GM21825 (cell line): ENCODE measurements around the gene MMP26.

Source experiments
- ATAC-seq: cut with Tn5 transposase; IDR thresholded peaks from one replicate; pipeline ENCODE4 v1.9.1; 2021; ENCODE audit warnings: mild to moderate bottlenecking, moderate library complexity; ENCODE audit not compliant: unreplicated experiment

Gene MMP26

DNA sequence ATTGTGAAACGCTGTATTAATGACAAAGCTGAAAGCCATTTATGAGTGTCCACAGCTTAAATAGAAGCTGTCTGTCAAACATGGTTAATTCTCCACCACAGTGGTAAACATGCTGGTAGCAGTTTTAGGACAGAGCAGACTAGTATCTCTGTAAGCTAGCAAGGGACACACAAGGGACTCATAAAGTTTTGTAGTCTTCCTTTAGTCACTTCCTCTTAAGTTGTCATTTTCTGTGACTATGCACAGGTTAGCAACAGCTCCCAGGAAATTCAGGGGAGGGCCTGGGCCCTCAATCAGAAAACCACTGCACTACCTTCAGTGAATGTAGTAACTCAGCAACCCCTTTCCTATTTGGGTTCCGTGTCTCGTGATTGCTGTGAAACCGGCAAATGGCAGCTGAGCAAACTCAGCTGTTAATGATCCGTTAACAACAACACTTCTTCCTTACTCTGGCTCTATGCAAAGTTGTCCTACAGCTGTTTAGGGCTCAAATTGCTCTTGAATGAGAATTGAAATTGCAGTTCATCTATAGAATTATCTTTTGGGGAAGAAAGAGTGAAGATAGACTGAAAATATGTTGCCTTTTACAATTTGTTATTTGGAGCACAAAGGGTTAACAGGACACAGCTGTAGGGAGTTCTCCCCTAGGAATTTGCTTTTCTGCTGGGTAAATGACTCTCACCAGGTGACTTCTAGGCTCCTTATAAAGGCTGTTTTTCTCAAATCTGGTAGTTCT, at the start of gene MMP26:
TSS of gene MMP26 (plus strand) at position 731 of the 736 bp plus-strand sequence.
- ATAC-seq = no peak

DNA sequence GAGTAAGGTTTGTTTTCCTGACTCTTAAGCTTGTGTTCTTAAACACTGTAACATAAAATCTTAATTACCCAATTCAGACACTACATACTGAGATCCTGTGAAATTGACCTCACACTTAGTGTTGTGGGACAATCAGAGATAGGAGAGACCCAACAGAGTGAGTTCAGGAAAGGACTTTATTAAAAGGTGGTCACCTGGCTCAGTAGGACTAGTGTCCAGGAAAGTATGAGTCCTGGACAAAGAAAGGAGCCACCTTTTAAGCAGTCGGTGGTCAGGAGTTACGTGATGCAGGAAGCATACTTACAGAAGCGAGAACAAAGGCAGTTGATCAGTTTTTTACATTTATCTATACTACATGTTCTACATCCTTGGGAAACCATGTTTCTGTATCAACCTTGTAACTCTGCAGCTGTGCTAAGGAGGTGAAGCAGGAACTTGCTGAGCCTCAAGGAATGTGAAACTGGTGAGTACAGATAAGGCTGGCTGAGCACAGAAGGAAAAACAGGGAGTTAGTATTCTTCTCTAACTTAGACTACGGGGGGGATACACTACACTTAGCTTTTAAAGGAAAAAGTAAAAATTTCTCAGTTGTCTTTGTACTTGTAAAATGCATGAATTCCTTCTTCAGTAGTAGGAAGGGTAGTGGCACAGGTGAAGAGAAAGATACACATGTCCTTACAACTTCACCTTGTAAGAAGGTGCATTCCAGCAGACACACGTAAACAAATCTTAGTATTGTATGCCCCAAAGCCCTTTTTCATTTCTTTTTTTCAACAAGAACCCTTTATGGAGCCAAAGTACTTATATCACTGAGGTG, 45.7 kb upstream of the MMP26 start:
- ATAC-seq = no peak

DNA sequence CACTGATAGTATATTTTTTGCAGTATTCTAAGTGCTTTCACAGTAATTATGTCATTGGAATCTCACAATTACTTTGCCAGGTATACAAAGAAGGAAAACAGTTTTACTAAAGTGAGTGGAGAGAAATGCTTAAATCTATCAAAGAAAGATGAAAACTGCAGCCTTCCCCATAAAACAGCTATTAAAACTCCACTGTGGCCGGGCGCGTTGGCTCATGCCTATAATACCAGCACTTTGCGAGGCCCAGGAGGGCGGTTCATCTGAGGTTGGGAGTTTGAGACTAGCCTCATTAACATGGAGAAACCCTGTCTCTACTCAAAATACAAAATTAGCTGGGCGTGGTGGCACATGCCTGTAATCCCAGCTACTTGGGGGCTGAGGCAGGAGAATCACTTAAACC, 41.7 kb upstream of the MMP26 start:
- no peak for ATAC-seq

DNA sequence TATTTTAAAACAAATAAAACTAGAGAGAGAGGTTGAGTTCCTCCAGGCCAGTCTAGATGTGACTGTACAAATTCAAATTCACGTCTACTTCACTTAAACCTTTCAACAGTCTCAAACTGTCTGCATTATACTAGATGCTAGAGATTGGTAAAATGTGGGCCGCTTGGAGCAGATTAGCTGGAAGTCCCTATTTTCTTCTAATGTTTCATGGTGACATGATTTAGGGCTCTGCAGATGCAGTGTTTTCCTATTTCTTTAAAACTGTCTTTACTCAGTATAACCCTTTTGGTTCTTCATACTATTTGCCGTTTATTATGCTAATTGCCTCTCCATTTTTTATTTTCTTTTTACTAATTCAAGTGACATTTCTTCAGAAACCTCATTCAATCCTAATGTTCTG, 40.4 kb upstream of the MMP26 start:
- no peak for ATAC-seq

DNA sequence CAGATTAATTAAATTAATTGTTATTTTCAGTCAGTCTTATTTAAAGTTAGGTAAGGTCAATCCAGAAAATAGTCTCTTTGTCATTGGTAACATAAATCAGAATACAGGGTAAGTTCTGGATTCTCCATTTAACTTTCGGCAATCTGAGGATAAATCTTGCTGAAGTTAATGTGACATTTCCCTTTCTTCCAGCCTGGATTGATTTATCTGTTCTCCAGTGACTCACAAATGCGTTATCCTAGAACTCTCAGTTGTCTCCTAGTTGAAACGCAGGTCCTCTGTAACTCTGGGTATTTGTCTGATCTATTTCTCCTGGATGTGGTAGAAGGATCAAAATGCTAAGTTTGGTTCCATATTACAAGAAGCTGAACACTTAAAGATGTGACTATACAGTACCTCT, 39.8 kb upstream of the MMP26 start:
- ATAC-seq = no peak

DNA sequence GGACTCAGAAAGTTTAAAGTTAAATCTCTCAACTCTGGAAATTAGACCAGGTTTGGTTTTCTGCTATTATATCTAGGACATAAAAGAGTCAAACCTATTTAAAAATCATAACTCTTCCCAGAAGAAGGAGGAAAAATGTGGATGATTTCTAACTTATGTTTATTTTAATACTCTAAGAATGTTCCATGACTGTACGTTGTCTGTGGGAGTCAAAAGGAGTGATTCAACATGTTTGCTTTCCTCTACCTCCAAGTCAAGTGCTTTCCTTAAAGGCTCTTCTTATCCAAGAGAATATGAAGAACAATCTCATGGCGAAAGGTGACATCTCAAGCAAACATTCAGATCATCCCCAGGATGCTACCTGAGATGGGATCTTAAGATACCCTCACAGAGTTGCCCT, 39.2 kb upstream of the MMP26 start:
- ATAC-seq = no peak

DNA sequence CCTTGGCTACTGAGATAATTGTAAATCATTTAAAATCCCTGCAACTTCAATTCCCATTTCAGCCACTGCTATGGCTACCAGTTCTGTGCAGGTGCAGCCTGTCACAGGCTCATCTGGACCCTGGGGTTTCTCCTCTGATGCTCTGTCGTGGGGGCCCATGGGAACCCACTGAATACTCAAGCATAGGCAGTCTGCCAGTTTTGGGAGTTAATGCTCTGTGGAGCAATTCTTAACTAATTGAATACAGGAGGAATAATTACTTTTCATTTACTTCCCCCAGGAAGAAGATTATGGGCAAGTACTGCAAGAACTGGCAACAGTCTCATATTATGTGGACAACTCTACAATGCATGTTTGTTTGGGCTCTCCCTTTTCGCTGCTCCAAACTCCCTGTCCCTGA, 32.8 kb upstream of the MMP26 start:
- ATAC-seq = no peak

DNA sequence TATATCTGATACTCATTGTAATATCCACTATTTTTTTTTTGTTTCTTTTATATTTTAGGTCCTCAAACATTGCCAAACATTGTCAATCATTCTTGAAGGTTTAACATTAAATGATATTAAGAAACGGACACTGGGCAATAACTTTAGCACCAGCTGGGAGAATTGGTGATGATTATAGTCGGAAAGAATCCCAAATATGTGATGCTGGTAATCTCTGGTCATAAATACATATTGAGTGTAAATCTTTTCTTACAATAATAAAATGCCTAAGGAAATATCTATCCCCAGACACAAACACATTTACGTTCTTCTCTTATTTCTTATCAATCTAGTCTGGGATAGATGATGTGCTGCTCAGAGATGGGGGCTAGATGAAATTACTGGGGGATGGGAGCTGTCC, 32.1 kb upstream of the MMP26 start:
- ATAC-seq = no peak

DNA sequence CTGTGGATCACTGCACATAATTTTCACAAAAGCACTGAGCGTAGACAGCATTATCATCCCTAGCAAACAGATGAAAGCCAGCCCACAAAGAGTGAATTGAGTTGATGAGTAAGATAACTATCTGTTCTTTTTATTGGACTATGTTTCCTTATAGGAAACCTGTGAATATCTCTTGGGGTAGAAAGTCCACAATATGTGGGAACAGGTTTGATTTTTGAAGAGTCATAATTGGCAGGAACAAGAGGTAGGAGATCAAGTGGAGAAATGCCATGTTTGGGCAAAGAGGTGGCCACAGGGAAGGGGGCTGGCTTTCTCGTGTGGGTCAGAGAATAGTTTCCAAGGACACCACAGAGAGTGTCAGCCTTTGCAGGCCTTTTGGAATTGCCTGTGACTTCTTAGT, 30.8 kb upstream of the MMP26 start:
- ATAC-seq = no peak

DNA sequence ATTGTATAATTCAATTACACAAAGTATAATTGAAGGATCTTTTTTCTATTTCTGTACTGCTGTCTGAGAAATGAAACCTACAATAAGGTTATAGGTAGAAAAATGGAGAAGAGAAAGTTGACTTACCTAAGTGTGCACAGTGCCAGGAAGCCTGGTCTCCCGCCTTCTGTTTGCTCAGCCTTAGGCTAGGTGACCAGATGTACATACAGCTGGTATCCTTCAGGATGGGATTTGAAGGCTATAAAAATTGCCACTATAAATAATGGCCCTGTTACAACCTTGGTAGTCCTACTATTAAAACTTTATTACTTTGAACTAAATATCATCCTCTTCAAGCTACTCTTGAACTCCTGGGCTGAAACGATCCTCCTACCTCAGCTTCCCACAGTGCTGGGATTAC, 26.6 kb upstream of the MMP26 start:
- no peak for ATAC-seq

DNA sequence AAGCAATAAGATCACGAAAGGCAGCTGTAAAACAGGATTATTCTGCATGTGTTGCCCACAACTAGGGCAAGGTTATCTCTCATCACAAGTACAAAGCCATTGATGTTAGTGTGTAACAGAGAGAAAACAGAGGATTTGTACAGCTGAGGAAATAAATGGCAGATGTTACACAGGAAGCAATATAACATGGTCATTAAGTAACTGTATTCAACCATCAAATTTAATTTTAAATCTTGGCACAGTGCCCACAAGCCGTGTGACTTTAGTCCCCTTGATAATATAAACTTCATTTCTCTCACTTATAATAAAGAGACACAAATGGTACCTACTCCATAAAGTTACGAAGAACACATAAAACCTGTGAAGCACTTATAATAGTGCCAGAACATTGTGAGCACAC, 24.2 kb upstream of the MMP26 start:
- ATAC-seq = no peak

DNA sequence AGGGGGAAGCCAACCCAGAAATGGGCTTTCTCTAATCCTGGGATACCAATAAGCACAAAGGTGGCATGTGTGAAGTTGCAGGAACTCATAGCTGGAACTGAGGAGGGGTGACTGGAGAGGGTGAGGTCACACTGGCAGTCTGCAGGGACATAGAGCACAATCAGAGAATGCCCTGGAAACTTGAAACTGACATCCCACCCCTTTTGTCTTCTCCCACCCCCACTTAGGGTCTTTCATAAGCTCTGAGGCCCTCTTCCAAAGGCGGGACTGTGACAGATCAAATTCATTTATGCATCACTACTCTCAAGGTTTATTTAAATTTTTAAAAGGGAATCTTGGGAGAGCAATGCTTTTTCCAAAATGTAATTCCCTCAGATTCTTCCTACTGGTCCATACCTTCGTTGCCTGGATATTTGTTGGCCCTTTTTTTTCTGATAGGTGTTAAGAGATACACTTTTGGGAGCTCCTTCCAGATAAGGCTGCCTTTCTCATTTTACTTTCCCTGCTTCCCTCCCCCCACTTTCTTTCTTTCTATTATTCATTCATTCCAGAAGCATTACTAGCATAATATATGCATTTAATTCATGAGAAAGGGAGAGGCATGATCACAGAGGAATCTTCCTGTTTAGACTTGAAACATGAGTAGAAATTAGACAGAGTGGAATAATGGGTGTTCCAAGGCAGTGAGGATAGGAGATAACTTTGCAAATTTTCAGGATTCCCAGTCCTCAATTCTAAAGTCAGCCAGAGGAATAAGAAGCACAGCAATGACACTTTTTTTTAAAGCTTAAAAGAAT, 21.8 kb upstream of the MMP26 start:
- ATAC-seq = no peak

DNA sequence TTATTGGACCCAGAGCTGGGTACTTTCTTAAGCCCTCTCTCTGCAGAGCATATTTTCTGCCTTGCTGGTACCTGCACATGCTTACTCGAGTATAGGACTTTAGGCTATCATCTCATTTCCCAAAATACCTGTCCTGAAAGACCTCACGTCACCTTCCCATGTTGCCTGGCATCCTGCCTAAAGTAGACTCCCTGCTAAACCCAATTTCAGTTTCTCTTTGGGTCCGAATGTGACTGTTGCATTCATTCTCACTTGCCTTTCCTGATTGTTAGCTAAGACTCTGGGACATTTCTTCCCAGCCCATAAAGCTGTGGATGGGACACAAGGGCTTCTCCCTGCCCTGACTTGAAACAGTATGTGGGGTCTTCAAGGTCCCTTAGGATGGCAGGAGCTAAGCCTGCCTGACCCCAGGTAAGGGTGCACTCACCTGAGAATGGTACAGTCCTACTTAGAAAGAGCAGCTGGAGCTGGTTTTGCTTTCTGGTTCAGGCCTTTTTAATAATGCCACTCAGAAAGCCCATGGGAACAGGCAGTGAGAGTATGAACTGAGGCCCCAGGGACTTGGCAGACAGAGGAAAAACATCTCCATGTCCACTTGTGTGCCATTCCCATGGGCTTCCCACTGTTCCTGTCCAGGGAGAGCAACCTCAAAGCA, 19.8 kb upstream of the MMP26 start:
- ATAC-seq = no peak

DNA sequence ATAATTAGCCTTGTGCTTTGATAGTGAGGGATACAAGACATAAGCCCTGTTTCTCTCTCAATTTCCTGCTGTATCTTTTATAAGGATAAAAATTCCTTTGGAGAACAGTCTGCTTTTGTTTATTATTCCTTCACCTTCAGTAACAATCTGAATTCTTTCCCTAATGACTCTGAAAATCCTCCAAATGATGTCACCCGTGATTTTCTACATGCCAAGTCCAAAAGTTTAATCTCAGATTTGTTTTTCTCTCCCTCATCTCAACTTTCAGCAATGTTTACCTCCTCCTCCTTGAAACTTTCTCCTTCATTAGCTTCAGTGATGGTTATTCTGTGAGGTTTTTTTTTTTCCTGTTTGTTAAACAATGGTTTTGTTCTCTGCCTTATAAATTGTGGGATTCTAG, 9.1 kb upstream of the MMP26 start:
- no peak for ATAC-seq

DNA sequence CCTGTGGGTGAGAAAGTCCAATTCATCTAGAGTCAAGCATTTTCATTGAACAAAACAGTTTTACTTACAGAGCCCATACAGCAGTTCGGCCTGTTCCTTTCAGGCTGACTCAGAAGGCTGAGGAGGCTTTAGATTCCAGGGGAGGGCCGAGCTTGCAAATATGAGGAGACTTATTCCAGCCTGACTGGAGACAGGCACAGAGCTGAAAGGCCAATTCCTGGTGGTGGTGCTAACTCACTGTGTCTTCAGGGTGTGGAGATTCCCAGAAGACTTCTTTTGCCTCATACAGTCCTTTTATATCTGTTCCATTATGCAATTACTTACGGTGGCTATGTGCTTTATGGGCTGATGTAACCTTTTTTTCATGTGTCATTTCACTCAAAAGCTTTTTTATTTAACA, 7.0 kb upstream of the MMP26 start, which contains the start of gene OR51E2:
TSS of gene OR51E2 (minus strand) at position 269 of the 400 bp plus-strand sequence. CDS start 15,142 bp downstream, outside the sequence.
- ATAC-seq = no peak

DNA sequence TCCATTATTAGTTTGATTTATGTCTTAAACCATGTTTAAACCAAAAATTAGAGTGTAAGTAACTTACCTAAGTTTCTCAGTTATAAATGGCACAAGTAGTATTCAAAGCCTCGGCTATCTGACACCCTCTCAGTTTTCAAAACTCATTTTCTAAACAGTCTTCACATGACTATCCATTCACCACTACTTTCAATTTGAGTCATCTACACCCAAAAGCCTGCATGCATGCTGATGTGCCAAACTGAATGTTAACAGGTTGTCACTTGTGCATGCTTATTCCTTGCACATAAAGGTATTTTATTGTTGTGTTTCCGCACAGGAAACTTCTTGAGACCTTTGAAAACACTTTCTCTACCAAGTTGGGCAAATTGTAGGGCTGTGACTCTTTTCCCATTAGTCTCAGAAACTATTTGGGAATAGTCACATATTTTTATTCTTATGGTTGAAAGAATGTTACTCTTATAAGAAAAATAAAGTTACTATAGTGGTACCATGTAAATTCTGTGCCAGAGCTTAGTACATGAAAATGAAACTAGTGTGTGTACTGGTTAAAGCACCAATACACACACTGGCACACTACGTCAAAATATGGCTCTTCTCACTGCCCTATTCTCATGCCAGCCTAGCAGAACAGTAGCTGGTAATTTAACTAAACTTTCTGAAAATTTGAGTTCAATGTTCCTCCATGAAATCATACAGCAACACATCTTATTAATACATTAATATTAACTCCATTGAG, 4.7 kb upstream of the MMP26 start:
- peak; percentile 91 for ATAC-seq

DNA sequence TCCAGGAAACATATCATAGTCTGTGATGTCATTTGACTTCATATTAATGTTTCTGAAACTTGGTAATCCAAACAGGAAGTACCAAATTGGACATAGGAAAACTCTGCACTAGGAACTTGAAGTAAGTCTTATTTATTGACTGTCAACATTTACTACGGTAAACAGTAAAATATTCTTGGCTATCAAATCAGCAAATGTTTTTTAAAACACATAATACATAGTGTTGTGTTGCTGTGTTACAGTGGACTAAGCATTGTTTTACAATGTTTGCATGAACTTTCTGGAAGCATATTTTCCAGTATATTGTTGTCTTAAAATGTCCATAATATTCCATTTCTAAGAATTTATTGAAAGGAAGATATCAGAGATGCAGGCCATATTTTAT, 4.2 kb upstream of the MMP26 start:
- no peak for ATAC-seq

DNA sequence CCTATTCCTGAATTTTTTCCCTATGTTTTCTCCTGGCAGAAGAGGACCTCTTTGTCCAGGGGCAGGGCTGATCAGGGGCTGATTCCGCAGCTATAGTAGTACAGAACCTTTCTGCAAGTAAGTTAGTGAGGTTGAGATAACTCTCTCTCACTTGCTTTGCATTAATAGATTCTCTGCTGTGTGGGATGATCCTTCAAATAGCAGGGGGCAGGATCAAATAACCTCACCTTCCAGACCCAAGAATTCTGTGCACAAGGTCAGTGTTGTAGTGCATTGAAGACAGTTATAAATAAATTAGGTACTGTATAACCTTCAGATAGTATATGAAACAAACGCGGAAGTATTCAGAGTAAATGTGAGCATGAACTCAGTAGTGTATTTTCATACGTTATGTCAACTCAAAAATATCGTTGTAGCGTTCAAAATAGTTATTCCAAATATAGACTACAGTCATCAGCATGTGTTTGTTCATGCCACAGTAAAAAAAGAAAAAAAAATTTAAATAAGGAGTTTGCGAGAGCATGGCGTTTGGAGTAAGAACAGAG, 278 bp downstream of the MMP26 start:
- no peak for ATAC-seq

DNA sequence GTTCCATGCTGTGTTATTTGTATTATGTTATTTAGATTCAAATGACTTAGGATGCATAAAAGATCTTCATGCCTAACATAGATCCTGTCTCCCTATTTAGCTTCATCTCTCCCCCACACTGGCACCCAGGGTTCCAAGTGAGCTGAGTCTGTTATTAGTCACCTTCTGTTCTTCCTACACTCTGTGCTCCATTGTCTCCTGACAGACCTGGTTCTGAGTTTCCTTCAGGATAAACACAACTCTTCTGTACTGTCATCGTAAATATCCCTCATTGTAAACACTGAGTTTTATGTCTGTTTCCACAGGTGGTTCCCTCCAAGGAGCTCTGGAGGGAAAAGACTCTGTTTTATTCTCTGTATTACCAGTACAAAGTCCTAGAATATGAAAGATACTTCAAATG, 8.7 kb downstream of the MMP26 start:
- ATAC-seq = no peak

DNA sequence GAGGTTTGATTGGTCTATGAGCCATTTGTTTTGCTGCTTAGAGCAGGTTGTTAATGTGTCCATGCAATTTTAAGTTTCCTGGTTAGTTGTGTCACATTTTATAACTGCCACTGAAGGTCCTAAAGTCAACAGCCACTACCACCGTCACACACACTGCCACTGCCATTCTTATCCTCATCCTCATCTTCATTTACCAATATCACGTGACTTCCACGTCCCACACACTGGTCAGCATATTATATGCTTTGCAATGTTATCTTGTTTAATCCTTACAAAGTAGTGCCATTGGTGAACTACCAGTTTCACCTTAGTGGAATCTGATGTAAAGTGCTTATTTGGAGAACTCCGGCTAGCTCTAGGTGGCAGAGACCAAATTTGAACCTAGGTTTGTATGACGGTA, 9.7 kb downstream of the MMP26 start:
- ATAC-seq = no peak
